HepG2 (cell line): ENCODE results near the gene PEF1. TPM values are rescaled to one million over a fixed set of nuclear protein-coding genes. Genes with fewer than 3 reads are reported as not detected.

Experiments
- ATAC-seq: fragments of 200-7000 bp; cut with Tn5 transposase; 3 replicates; pipeline ENCODE4 v1.9.1; 2020; ENCODE audit warnings: mild to moderate bottlenecking, moderate library complexity
- BruUV-seq: library from RNA; stranded (reverse); fragments of 400-500 nt; replicated peaks from 2 replicates; lab custom pipeline; 2021; lab: Mats Ljungman, UMichigan
- CTCF ChIA-PET: fragments of 300-600 bp; formaldehyde crosslinking; extraction: SDS; loops from one replicate; lab custom pipeline; 2021; ENCODE audit warnings: low total read pairs, inconsistent platforms, low intra/inter-chr PET ratio; lab: Yijun Ruan, JAX
- POLR2A ChIA-PET: fragments of 350-600 bp; sonication (Branson Sonifier 250); formaldehyde crosslinking; loops from one replicate; lab custom pipeline; 2020; ENCODE audit warnings: antibody characterized with exemption, inconsistent platforms; lab: Yijun Ruan, JAX
- DNase-seq: peaks from one replicate; pipeline ENCODE4 v3.0.0-alpha.2; 2015; ENCODE audit warnings: low spot score
- FAIRE-seq: peaks from 3 replicates; lab custom pipeline; 2011; peaks lifted over from hg19 to GRCh38; lab: Jason Lieb, UNC
- H2AFZ ChIP-seq: one replicate; pipeline ENCODE4 v1.6.1; 2011; ENCODE audit warnings: low read length, inconsistent platforms
- H3K27ac ChIP-seq: fragments of 300-600 bp; 3 replicates; pipeline ENCODE4 v1.8.0; 2011; ENCODE audit warnings: mixed run types, mild to moderate bottlenecking, mixed read lengths, low read length, inconsistent platforms; ENCODE audit not compliant: insufficient read depth; ENCODE audit errors: extremely low read length
- H3K27me3 ChIP-seq, 2 experiments: fragments of 200-600 bp in 1 of 2; 2 replicates in 1 of 2; 3 replicates in 1 of 2; pipeline versions ENCODE4 v1.6.0 to v1.8.0; 2011; ENCODE audit warnings: low read length in 2 of 2, mild to moderate bottlenecking in 2 of 2, moderate library complexity in 2 of 2, inconsistent platforms in 1 of 2; ENCODE audit not compliant: insufficient read depth in 2 of 2, control insufficient read depth in 1 of 2
- H3K36me3 ChIP-seq, 2 experiments: fragments of 200-600 bp in 1 of 2; replicated peaks in 1 of 2; 2 replicates in 1 of 2; 3 replicates in 1 of 2; pipeline versions ENCODE4 v1.5.1 to v1.8.0; 2011; ENCODE audit warnings: low read length in 2 of 2, inconsistent platforms in 1 of 2; ENCODE audit not compliant: insufficient read depth in 2 of 2, control insufficient read depth in 1 of 2
- H3K4me1 ChIP-seq: 2 replicates; pipeline ENCODE4 v1.5.1; 2012; ENCODE audit warnings: low read length, inconsistent platforms; ENCODE audit not compliant: insufficient read depth
- H3K4me2 ChIP-seq: 2 replicates; pipeline ENCODE4 v1.6.0; 2011; ENCODE audit warnings: low read depth, low read length, inconsistent platforms
- H3K4me3 ChIP-seq, 3 experiments: fragments of 200-600 bp in 1 of 3; sonication (generic), shearing (Covaris generic) in 1 of 3; replicated peaks in 1 of 3; 2 replicates each; pipeline ENCODE4 v1.5.1; 2011 to 2016; ENCODE audit warnings: low read length in 3 of 3, inconsistent platforms in 2 of 3, low read depth in 2 of 3, mild to moderate bottlenecking in 2 of 3, control low read depth in 1 of 3, mixed read lengths in 1 of 3; ENCODE audit not compliant: insufficient read depth in 1 of 3
- H3K79me2 ChIP-seq: one replicate; pipeline ENCODE4 v1.6.1; 2011; ENCODE audit warnings: low read length, inconsistent platforms; ENCODE audit not compliant: insufficient read depth
- H3K9ac ChIP-seq: 2 replicates; pipeline ENCODE4 v1.6.0; 2011; ENCODE audit warnings: mild to moderate bottlenecking, low read depth, low read length, inconsistent platforms; ENCODE audit not compliant: insufficient read depth
- H3K9me3 ChIP-seq: 2 replicates; pipeline ENCODE4 v1.5.1; 2012; ENCODE audit warnings: mild to moderate bottlenecking, low read length
- H4K20me1 ChIP-seq: 2 replicates; pipeline ENCODE4 v1.6.0; 2011; ENCODE audit warnings: inconsistent platforms, mild to moderate bottlenecking, low read length, moderate library complexity; ENCODE audit not compliant: insufficient read depth
- FOXM1 ChIP-seq: sonication (generic); formaldehyde crosslinking; IDR thresholded peaks from 2 replicates; pipeline ENCODE4 v1.5.0; 2020; ENCODE audit warnings: missing genetic modification reagents
- ZNF225 ChIP-seq: sonication (generic); formaldehyde crosslinking; IDR thresholded peaks from 2 replicates; pipeline ENCODE4 v1.4.0; 2020; ENCODE audit warnings: mild to moderate bottlenecking, missing genetic modification reagents
- ZNF34 ChIP-seq: sonication (generic); formaldehyde crosslinking; IDR thresholded peaks from 2 replicates; pipeline ENCODE4 v1.4.0; 2020; ENCODE audit warnings: mild to moderate bottlenecking, missing genetic modification reagents, borderline replicate concordance
- WGBS: methylation state at CpG from one replicate; pipeline ENCODE4 v1.1.6; 2017; ENCODE audit warnings: low lambda C conversion rate; 5-methylcytosine and 5-hydroxymethylcytosine counted together
- in situ Hi-C: cut with HindIII; loops from 2 replicates; pipeline ENCODE4 v1.10.0; 2017; ENCODE audit warnings: low pct_unique_long_range_greater_than_20kb; ENCODE audit not compliant: extremely low pct_ligation_motif_present
- intact Hi-C: fragments of 100-400 bp; cut with micrococcal nuclease; formaldehyde crosslinking; loops from one replicate; pipeline ENCODE4 v1.10.0; 2022; ENCODE audit not compliant: unreplicated experiment
- polyA plus RNA-seq, 8 experiments: library from polyadenylated mRNA; depleted of rRNA in 3 of 8; stranded (reverse) in 7 of 8; unstranded in 1 of 8; fragments of >200 nt; fragmentation: Illumina TruSeq in 4 of 8; extraction: Trizol in 4 of 8; gene quantifications; 2 replicates each; pipeline versions ENCODE4 v1.2.1 to v1.2.3, GENCODE V29; 2011 to 2016; ENCODE audit warnings: low read depth in 4 of 8, missing spikeins in 1 of 8, mixed read lengths in 1 of 8; ENCODE audit not compliant: insufficient read depth in 1 of 8
- total RNA-seq, 5 experiments: library from RNA; depleted of rRNA; stranded (reverse); fragments of >200 nt; fragmentation: Illumina TruSeq; extraction: Trizol; gene quantifications; 2 replicates each; pipeline ENCODE4 v1.2.3, GENCODE V29; 2016; ENCODE audit warnings: low read depth in 1 of 5
- TF ChIP-seq, protein P1 (sequence below): sonication (generic); formaldehyde crosslinking; conservative IDR thresholded peaks from 2 replicates; pipeline ENCODE4 v1.4.0; 2020; ENCODE audit warnings: mild to moderate bottlenecking, missing genetic modification reagents, moderate library complexity
- TF ChIP-seq, protein P2 (sequence below): IDR thresholded peaks from 2 replicates; pipeline ENCODE4 v1.6.1; 2016; ENCODE audit warnings: low read depth, borderline replicate concordance
- TF ChIP-seq, protein P3 (sequence below): sonication (generic); formaldehyde crosslinking; IDR thresholded peaks from 2 replicates; pipeline ENCODE4 v1.4.0; 2020; ENCODE audit warnings: missing genetic modification reagents
- TF ChIP-seq, protein P4 (sequence below), 2 experiments: fragments of 450-650 bp in 1 of 2; sonication (generic) in 1 of 2; formaldehyde crosslinking; IDR thresholded peaks; 2 replicates each; pipeline versions ENCODE4 v1.5.0 to v1.8.0; 2020 to 2022; ENCODE audit warnings: mild to moderate bottlenecking in 1 of 2, missing genetic modification reagents in 1 of 2
- TF ChIP-seq, protein P5 (sequence below): sonication (generic); formaldehyde crosslinking; IDR thresholded peaks from 2 replicates; pipeline ENCODE4 v1.5.0; 2020; ENCODE audit warnings: mild to moderate bottlenecking, missing genetic modification reagents, borderline replicate concordance

Gene PEF1
- total and polyA plus RNA-seq, 2 of the 13 experiments (the other 11 are each of a cell fraction or from before 2014, with no cell fraction given) = 57.1 to 57.8 TPM

DNA sequence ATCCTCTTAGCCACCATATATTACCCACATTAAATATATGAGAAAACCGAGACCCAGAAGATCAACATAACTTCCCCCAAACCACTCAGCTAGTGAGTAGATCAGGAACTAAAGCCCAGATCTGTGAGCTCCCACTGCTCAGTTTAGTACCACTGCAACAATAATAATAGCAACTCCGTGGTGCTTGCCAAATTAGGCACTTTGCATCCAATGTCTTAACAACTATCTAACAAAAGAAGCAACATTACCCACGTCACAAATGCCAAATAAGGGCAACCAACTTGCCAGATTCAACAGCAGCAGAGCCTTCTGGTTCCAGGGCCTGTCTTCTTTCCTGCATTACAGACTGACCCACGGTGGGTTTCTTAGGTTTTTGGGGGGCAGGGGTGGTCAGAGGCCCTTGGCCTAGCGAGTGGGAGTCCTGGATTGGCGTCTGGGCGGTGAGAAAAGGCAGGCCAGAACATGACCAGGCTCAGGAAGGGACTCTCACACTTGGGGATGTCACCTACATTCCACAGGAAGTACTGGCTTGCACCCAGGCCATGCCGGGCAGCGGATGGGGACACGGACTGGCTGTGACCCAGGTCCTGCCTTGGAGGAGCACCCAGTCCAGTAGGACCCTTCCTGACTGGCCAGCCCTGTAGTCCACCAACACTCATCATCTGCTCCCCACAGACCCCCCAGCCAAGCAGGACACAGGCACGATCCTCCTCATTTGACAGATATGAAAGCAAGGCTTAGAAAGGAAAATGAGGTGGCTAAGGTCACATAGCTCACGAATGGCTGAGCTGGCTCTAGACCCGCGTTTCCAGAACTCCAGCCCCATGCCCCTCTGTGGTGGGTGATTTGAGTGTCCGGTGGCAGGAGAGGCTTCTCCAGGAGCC is 22.6 kb downstream of the PEF1 start:
- Histone ChIP-seq H3K27me3 (peaks cover 0 to 11% of the 10 kb centered on the region in 2 experiments; a peak in 3 of 5 replicates), H4K20me1 (no peaks in the 10 kb centered on the region), H2AFZ (no peak overlapping the region), H3K4me1 (no peaks in the 10 kb centered on the region), H3K27ac (no peak overlapping the region), H3K36me3 (no peaks in the 10 kb centered on the region), H3K4me3 (no peak overlapping the region), H3K4me2 (no peak overlapping the region), H3K79me2 (no peaks in the 10 kb centered on the region), H3K9me3 (no peaks in the 10 kb centered on the region), H3K9ac (no peak overlapping the region)
- 45% methylated on average over 8 of the region's 15 CpGs for WGBS
- in situ Hi-C loops = no loop called here
- FAIRE-seq (no peak), DNase-seq (no peak), ATAC-seq (no peak)
- CTCF ChIA-PET = no interaction called here
- intact Hi-C loops = no loop called here
- BruUV-seq = no TSS peak
- POLR2A ChIA-PET = no interaction called here
- TF ChIP-seq, protein P1, sequence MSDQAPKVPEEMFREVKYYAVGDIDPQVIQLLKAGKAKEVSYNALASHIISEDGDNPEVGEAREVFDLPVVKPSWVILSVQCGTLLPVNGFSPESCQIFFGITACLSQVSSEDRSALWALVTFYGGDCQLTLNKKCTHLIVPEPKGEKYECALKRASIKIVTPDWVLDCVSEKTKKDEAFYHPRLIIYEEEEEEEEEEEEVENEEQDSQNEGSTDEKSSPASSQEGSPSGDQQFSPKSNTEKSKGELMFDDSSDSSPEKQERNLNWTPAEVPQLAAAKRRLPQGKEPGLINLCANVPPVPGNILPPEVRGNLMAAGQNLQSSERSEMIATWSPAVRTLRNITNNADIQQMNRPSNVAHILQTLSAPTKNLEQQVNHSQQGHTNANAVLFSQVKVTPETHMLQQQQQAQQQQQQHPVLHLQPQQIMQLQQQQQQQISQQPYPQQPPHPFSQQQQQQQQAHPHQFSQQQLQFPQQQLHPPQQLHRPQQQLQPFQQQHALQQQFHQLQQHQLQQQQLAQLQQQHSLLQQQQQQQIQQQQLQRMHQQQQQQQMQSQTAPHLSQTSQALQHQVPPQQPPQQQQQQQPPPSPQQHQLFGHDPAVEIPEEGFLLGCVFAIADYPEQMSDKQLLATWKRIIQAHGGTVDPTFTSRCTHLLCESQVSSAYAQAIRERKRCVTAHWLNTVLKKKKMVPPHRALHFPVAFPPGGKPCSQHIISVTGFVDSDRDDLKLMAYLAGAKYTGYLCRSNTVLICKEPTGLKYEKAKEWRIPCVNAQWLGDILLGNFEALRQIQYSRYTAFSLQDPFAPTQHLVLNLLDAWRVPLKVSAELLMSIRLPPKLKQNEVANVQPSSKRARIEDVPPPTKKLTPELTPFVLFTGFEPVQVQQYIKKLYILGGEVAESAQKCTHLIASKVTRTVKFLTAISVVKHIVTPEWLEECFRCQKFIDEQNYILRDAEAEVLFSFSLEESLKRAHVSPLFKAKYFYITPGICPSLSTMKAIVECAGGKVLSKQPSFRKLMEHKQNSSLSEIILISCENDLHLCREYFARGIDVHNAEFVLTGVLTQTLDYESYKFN (CRISPR knock-in tag) = no peak
- no peak for TF ChIP-seq ZNF225
- TF ChIP-seq, protein P2, sequence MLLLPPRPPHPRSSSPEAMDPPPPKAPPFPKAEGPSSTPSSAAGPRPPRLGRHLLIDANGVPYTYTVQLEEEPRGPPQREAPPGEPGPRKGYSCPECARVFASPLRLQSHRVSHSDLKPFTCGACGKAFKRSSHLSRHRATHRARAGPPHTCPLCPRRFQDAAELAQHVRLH (CRISPR knock-in tag) = no peak
- TF ChIP-seq, protein P3, sequence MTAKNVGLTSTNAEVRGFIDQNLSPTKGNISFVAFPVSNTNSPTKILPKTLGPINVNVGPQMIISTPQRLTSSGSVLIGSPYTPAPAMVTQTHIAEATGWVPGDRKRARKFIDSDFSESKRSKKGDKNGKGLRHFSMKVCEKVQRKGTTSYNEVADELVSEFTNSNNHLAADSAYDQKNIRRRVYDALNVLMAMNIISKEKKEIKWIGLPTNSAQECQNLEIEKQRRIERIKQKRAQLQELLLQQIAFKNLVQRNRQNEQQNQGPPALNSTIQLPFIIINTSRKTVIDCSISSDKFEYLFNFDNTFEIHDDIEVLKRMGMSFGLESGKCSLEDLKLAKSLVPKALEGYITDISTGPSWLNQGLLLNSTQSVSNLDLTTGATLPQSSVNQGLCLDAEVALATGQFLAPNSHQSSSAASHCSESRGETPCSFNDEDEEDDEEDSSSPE (CRISPR knock-in tag) = no peak
- TF ChIP-seq, protein P4, sequence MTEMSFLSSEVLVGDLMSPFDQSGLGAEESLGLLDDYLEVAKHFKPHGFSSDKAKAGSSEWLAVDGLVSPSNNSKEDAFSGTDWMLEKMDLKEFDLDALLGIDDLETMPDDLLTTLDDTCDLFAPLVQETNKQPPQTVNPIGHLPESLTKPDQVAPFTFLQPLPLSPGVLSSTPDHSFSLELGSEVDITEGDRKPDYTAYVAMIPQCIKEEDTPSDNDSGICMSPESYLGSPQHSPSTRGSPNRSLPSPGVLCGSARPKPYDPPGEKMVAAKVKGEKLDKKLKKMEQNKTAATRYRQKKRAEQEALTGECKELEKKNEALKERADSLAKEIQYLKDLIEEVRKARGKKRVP (CRISPR knock-in tag; IDR thresholded peaks at IDR 0.05) = no peak
- TF ChIP-seq, protein P5, sequence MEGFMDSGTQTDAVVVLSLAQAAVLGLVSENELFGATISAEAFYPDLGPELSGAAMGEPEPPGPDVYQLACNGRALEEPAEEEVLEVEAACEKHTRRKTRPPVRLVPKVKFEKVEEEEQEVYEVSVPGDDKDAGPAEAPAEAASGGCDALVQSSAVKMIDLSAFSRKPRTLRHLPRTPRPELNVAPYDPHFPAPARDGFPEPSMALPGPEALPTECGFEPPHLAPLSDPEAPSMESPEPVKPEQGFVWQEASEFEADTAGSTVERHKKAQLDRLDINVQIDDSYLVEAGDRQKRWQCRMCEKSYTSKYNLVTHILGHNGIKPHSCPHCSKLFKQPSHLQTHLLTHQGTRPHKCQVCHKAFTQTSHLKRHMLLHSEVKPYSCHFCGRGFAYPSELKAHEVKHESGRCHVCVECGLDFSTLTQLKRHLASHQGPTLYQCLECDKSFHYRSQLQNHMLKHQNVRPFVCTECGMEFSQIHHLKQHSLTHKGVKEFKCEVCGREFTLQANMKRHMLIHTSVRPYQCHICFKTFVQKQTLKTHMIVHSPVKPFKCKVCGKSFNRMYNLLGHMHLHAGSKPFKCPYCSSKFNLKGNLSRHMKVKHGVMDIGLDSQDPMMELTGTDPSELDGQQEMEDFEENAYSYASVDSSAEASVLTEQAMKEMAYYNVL (CRISPR knock-in tag) = no peak
- no peak for TF ChIP-seq ZNF34 (CRISPR knock-in tag)
- TF ChIP-seq FOXM1 = no peak
